Thyroid gland (tissue), 4 donors: ENCODE results near the gene TNFRSF11A.

ENCODE experiments used
- CTCF ChIP-seq, 6 experiments: fragments of 200-600 bp in 3 of 6; fragments of 450-650 bp in 3 of 6; sonication (generic) in 3 of 6; IDR thresholded peaks; one replicate each; pipeline ENCODE4 v1.5.1; 2016 to 2019; ENCODE audit warnings: antibody characterized with exemption in 6 of 6, mild to moderate bottlenecking in 2 of 6, inconsistent platforms in 1 of 6, moderate library complexity in 1 of 6
- POLR2A ChIP-seq, 2 donors: fragments of 450-650 bp; IDR thresholded peaks; one replicate each; pipeline ENCODE4 v1.6.1; 2017; ENCODE audit warnings: antibody characterized with exemption in 2 of 2, mild to moderate bottlenecking in 2 of 2, moderate library complexity in 1 of 2

- no peak for TF ChIP-seq CTCF (IDR thresholded peaks at IDR 0.05)
- TF ChIP-seq POLR2A (IDR thresholded peaks at IDR 0.05): no peak
These were observed 5.5 kb downstream of the TNFRSF11A start for GRCh38 chr18:62330650-62331049.
